ENCODE measurements around the gene MAN2B1.

- no peak for TF ChIP-seq CTCF (CRISPR knock-in tag; IDR thresholded peaks at IDR 0.05)
- no peak for TF ChIP-seq CREB1 (IDR thresholded peaks at IDR 0.05)
- TF ChIP-seq CREB1 (CRISPR knock-in tag; IDR thresholded peaks at IDR 0.05), result no peak
Observed at GRCh38 chr19:12649941-12650340, 16.6 kb downstream of the MAN2B1 start.

All from HepG2 (cell line).